Measurements from ENCODE around the gene S1PR2.

Gene S1PR2

GRCh38 chr19:10230861-10231611 lies at the start of gene S1PR2:
S1PR2 (minus strand) TSS chr19:10231331; CDS start chr19:10224905, 6,426 bp downstream.
- no peak for DNase-seq (ENCODE audit: low spot score)

DNA sequence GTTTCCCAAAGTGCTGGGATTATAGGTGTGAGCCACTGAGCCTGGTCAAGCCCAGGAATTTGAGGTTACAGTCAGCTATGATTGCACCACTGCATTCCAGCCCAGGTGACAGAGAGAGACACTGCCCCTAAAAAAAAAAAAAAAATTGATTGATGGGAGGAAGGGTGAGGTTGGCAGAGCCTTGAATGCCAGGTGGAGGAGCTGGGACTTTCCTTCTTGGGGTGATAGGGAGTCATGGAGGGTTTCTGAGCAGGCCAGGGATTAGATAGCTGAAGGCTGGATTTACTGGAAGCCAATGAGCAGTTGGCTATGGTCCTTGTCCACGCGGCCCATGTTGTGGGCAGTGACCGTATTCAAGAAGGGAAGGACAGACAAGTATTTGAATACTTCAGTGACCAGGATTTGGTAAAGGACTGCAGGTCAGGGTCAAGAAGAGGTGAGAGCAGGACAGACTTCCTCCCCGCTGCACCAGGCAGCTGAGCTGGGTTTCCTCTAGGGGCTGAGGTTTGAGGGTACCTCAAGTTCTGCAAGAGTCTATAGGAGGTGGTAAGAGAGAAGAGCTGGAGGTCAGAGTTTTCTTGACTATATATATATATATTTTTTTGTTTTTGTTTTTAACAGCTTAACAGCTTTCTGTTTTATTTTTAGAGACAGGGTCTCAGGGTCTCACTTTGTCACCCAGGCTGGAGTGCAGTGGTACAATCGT lies 48.8 kb upstream of the S1PR2 start:
- no peak for DNase-seq (ENCODE audit: low spot score)

DNA sequence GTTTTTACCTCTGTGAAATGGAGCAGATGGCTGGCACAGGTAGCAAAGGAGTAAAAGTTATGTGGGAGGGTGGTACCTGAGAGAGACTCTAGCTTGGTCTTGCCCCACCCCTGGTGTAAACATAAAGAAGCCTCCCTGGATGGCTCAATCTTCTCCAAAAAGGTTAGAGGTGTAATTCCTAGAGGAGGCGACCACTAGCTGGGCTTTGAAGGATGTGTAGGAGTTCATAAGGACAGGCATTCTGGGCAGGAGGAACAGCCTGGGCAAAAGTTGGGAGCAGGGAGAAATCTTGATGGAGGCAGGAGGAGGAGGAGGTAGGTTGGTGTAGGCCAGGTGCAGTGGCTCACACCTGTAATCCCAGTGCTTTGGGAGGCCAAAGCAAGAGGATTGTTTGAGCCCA lies 47.8 kb upstream of the S1PR2 start:
- DNase-seq (ENCODE audit: low spot score): no peak

DNA sequence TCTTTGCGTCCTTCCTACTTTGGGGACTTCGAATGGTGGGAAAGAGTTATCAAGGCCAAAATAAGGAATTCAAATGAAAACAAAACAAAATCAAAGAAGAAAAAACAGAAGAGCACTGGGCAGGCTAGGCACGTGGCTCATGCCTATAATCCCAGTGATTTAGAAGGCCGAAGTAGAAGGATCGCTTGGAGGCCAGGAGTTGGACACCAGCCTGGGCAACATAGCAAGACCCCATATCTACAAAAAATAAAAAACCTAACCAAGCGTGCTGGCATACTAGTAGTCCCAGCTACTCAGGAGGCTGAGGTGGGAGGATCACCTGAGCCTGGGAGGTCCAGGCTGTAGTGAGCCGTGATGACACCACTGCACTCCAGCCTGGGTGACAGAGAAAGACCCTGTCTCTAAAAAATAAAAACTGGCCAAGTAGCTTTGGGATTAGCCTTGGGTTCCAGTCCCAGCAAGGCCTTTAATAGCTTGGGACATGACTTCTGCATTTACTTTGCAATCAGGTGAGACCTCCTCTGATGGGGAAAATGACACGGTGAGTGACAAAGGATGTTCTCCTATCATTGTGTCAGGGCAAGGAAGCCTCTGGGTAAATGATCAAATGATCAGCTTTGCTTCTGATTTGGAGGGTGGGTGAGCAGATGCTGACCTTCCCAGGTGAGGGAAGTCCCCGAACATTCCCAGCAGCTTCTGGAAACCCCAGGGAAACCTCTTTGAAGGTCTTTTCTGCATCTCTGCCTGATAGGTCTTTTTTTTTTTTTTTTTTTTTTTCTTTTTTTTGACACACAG lies 46.9 kb upstream of the S1PR2 start:
- DNase-seq (ENCODE audit: low spot score): no peak

- no peak for DNase-seq (ENCODE audit: low spot score)
Measured at GRCh38 chr19:10274589-10274988, 43.5 kb upstream of the S1PR2 start.

DNA sequence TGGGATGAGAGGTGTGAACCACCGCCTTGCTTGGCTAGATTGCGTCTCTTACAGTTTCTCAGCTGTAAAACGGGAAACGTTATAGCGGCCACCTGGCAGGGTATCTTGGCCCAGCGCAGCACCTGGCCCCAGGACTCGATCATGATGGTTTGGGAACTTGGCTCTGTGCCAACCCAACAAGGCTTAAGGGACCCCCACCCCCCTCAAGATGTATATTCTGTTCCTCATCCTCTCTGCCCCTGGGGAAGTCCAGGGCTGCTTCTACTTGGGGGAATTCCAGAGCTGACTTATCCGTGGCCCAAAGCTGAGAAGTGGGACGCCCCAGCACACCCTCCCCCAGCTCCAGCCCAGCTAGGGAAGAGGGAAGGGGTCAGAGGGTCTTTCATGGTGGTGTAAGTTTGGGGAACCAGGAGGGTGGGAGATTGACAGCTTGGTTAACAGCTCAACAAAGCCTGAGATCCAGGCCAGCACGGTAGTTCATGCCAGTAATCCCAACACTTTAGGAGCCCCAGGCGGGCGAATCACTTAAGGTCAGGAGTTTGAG lies 40.5 kb upstream of the S1PR2 start:
- no peak for DNase-seq (ENCODE audit: low spot score)

DNA sequence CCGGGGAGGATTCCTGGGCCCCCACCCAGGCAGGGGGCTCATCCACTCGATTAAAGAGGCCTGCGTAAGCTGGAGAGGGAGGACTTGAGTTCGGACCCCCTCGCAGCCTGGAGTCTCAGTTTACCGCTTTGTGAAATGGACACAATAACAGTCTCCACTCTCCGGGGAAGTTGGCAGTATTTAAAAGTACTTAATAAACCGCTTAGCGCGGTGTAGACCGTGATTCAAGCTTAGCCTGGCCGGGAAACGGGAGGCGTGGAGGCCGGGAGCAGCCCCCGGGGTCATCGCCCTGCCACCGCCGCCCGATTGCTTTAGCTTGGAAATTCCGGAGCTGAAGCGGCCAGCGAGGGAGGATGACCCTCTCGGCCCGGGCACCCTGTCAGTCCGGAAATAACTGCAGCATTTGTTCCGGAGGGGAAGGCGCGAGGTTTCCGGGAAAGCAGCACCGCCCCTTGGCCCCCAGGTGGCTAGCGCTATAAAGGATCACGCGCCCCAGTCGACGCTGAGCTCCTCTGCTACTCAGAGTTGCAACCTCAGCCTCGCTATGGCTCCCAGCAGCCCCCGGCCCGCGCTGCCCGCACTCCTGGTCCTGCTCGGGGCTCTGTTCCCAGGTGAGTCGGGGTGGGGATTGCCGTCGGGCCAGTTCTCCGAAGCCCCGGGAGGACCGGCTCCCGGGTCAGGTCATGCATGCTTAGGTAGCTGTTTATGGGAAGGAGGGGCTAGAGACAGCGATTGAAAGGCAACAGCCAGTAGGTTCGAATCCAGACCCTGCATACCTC lies 39.7 kb upstream of the S1PR2 start, which contains the start of gene ICAM1:
TSS of gene ICAM1 (plus strand) at position 505 of the 779 bp plus-strand sequence. CDS start at position 545, 40 bp downstream.
- DNase-seq (ENCODE audit: low spot score): no peak

- no peak for DNase-seq (ENCODE audit: low spot score)
Measured at GRCh38 chr19:10270180-10270615, 39.1 kb upstream of the S1PR2 start.

DNA sequence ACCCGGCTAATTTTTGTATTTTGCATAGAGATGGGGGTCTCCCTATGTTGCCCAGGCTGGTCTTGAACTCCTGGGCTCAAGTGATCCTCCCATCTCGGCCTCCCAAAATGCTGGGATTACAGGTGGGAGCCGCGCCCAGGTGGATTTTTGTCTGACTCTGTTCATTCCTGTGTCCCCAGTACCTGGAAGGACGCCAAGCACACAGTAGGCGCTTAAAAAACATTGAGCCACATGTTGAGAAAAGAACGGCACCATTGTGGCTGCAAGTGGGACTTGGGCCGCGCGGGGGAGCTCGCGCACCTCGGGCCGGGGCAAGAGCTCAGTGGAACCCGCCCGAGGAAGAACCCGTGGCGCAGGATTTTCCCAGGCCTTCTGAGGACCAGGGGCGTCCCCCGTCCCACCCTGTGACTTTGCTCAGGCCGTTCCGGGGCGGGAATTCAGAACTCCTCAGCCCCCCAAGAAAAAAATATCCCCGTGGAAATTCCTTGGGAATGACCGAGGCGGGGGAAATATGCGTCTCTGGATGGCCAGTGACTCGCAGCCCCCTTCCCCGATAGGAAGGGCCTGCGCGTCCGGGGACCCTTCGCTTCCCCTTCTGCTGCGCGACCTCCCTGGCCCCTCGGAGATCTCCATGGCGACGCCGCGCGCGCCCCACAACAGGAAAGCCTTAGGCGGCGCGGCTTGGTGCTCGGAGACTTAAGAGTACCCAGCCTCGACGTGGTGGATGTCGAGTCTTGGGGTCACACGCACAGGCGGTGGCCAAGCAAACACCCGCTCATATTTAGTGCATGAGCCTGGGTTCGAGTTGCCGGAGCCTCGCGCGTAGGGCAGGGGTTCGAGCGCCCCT lies 38.4 kb upstream of the S1PR2 start:
- peak; percentile 84 for DNase-seq (ENCODE audit: low spot score)

DNA sequence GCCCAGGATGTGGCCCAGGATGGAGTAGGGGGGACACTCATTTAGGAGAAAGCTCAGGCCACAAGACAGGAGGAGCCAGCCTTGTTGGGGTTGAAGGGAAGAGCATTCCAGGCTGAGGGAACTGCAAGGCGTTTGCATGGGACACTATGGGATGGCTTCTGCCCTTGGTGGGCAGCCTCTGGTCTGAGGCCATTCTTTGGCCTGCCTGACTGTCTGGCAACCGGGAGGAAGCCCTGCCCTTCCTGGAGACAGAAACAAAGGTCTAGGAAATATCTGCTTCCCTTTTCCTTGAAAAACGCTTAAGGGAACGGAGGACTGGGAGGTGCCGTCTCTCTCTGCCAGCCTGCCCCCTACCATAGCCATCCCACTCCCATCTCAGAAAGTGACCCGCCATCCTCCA lies 36.9 kb upstream of the S1PR2 start:
- DNase-seq (ENCODE audit: low spot score): no peak

DNA sequence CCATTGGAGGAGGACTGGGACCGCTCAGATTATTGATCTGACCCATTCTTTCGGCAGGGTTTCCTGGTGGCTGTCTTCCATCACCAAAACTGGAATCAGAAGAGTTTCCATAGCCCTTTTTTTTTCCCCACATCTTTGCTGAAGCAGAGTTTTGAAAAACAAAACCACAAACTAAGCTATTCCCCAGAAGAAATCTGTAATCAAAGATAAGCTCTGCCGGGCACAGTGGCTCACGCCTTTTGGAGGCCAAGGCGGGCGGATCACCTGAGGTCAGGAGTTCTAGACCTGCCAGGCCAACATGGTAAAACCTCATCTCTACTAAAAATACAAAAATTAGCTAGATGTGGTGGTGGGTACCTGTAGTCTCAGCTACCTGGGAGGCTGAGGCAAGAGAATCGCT lies 35.6 kb upstream of the S1PR2 start:
- no peak for DNase-seq (ENCODE audit: low spot score)

DNA sequence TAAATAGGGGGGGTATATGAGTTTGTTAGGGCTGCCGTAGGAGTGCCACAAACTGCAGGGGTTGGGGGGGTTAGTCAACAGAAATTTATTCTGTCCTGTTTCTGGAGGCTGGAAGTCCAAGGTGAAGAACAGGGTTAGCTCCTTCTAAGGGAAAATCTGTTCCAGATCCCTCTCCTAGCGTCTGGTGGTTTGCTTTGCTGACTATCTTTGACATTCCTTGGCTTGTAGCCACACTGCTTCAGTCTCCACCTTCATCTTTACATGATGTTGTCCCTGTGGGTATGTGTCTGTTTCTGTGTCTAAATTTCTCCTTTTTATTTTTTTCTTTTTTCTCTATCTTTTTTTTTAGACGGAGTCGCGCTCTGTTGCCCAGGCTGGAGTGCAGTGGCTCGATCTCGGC lies 31.6 kb upstream of the S1PR2 start:
- no peak for DNase-seq (ENCODE audit: low spot score)

GRCh38 chr19:10260141-10260584 lies 29.0 kb upstream of the S1PR2 start:
- DNase-seq (ENCODE audit: low spot score): no peak

GRCh38 chr19:10259162-10259905 lies 28.2 kb upstream of the S1PR2 start:
- peak; percentile 88 for DNase-seq (ENCODE audit: low spot score)

- DNase-seq (ENCODE audit: low spot score): no peak
Measured at GRCh38 chr19:10258080-10258710, 27.1 kb upstream of the S1PR2 start.

DNA sequence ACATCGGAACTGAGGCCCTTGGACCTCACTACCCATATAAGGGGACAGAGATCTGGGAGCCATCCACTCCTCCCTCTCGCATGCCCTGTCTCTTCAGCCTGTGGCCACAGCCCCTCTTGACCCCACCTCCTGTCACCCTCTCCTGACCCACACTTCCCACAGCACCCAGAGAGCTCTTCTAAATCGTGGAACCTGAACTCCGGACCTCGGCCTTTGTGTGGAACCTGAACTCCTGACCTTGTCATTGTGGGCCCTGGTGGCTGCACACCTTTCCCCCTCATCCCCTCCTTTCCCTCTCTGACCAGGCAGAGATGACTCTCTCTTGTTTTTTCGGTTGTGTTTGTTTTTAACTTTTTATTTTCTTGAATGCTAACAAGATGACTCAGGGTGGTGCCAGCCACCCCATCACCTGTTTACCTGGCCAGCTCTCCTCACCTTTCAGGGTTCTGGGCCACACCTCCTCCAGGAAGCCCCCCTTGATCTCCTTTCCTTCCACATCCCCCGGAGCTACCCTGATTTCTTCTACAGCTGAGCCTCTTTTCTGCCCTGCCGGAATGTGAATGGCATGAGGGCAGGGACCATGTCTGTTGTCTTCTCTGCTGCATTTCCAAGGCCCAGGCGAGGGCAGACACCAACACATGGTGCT lies 26.0 kb upstream of the S1PR2 start:
- DNase-seq (ENCODE audit: low spot score): no peak

- no peak for DNase-seq (ENCODE audit: low spot score)
Measured at GRCh38 chr19:10256551-10256950, 25.4 kb upstream of the S1PR2 start.

DNA sequence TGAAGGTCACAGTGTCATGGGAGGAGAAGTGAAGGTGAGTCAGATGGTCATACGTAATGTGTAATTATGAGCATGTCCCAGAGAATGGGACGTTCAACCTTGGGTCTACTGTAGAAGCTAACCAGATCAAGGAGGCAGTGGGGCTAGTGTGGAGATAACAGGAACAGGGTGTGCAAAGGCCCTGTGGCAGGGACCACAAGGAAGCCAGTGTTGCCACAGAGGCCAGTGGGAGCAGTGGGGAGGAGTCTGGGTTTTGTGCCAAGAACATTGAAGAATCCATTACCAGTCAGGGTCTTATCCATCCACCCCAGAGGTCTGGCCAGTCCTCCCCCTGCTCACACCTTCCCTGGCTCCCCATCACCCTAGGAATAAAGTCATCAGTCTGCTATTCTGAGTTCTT lies 24.2 kb upstream of the S1PR2 start:
- DNase-seq (ENCODE audit: low spot score): no peak

GRCh38 chr19:10254244-10254643 lies 23.1 kb upstream of the S1PR2 start:
- no peak for DNase-seq (ENCODE audit: low spot score)
